Stimulated activated effector memory CD8-positive, alpha-beta T cell treated with anti-CD3 and anti-CD28 coated beads, Interleukin-12 subunit alpha, Interleukin-12 subunit beta, amount 100 ng/mL, for 72 hours (primary cell): ENCODE results near the gene PNPLA2.

Experiments
- ATAC-seq: fragments of 150-1000 bp; cut with Tn5 transposase; 2 replicates; pipeline ENCODE4 v1.10.0; 2021
- DNase-seq, 2 donors: peaks; one replicate each; pipeline ENCODE4 v3.0.0; 2021 to 2022; ENCODE audit warnings: low spot score in 2 of 2
- H3K27ac Mint-ChIP-seq: one replicate; pipeline ENCODE4 v1.8.0; 2022; ENCODE audit warnings: mild to moderate bottlenecking, mixed read lengths
- H3K36me3 Mint-ChIP-seq: one replicate; pipeline ENCODE4 v1.8.0; 2022; ENCODE audit warnings: mild to moderate bottlenecking, mixed read lengths
- H3K4me1 Mint-ChIP-seq: one replicate; pipeline ENCODE4 v1.8.0; 2022; ENCODE audit warnings: mixed read lengths
- H3K4me3 Mint-ChIP-seq: one replicate; pipeline ENCODE4 v1.8.0; 2022; ENCODE audit warnings: mild to moderate bottlenecking, mixed read lengths
- H3K9me3 Mint-ChIP-seq: one replicate; pipeline ENCODE4 v1.8.0; 2022; ENCODE audit warnings: mixed read lengths

PNPLA2 gene

DNA sequence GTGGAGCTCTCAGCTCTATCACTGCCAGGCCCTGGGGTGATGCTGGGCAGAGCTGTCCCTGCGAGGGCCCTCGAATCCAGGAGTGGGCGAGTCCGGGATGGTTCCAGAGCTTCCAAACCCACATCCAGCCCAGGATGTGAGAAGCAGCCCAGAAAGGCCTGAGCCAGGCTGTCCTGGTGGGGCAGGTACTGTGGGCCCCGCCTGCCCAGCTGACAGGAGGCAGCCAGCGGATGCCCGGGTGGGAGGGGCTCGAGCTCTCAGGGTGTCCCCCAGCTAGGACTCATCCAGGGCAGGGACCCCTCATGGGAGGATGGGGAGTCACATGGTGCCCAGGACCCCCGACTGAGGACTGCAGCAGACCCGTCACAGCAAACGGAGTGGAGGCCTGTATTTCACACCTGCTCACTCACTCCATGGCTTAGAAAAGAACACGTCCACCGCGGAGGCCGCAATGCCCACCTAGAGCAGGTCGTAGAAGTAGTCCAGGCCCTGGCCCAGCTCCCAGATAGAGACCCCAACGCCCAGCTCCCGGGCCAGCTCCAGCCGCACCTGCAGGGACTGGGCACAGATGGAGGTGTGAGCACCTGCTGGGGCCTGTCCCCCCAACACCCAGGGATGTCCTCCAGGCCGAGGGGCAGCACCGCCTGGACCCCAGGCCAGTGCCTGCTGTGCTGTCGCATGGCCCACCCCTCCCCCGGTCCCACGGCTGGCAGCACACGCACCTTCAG is 50.8 kb downstream of the PNPLA2 start:
- DNase-seq, result no peak
- no peak overlapping the region for H3K27ac Mint-ChIP-seq
- ATAC-seq, result no peak
- H3K9me3 Mint-ChIP-seq, result no peaks in the 10 kb centered on the region
- no peaks in the 10 kb centered on the region for H3K4me1 Mint-ChIP-seq
- H3K4me3 Mint-ChIP-seq, result no peak overlapping the region
- peaks cover 6% of the 10 kb centered on the region for H3K36me3 Mint-ChIP-seq

DNA sequence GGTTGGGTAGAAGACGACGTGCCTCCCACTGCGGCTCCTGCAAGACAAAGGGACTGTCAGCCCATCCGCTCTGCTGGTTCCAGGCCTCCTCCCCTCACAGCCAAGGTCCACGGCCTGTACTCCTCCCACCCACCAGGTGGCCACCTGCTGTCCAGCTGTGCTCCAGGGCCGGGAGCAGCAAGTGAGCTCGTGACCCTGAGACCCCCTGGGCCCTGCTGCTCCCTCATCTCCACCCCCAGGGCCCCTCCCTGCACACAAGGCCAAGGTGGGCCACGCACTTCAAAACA is 51.4 kb downstream of the PNPLA2 start:
- Mint-ChIP-seq H3K4me3 (no peak overlapping the region), H3K9me3 (no peaks in the 10 kb centered on the region), H3K36me3 (peaks cover 6% of the 10 kb centered on the region), H3K4me1 (no peaks in the 10 kb centered on the region), H3K27ac (no peak overlapping the region)
- DNase-seq, result no peak
- ATAC-seq, result no peak

DNA sequence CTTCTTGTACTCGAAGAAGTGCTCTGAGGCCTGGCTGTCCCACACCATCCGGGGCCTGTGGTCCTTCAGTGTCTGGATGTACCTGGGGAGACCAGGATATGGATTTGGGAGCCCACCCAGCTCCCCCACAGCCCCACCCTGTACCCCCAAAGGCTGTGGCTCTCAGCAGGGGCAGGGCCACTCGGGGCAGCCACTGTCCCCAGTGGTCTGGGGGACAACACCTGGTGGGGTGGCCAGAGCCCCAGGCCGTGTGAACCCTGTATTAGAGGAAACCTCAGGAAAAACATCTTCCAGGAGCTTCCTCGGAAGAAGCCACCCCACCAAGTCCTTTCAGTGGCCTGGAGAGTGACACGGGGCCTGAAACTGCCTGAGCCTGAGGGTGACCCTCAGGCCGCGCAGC is 51.7 kb downstream of the PNPLA2 start:
- no peak overlapping the region for H3K27ac Mint-ChIP-seq
- DNase-seq (no peak), ATAC-seq (no peak)
- no peaks in the 10 kb centered on the region for H3K4me1 Mint-ChIP-seq
- H3K36me3 Mint-ChIP-seq, result peaks cover 6% of the 10 kb centered on the region
- no peak overlapping the region for H3K4me3 Mint-ChIP-seq
- no peaks in the 10 kb centered on the region for H3K9me3 Mint-ChIP-seq

DNA sequence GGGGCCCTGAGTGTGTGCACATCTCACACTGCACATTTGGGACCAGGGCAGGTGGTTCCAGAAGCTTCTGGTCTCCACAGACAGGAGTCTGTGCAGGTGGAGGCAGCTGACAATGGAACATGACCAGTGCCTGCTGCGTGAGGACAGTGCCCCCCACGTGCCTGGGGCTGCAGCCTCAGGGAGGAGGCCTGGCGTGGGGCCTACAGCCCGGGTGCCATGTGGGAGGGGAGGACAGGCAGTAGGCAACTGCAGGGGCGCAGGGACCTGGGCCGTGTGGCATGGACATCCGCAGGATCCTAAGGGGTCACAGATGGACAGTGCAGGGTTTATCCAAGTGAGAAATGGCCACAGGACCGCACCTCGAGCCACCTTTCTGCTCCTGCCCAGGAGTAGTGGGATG is 52.8 kb downstream of the PNPLA2 start:
- no peaks in the 10 kb centered on the region for H3K4me1 Mint-ChIP-seq
- no peak for ATAC-seq
- no peak overlapping the region for H3K27ac Mint-ChIP-seq
- no peak for DNase-seq
- H3K36me3 Mint-ChIP-seq, result peaks cover 6% of the 10 kb centered on the region
- H3K4me3 Mint-ChIP-seq, result no peak overlapping the region
- no peaks in the 10 kb centered on the region for H3K9me3 Mint-ChIP-seq

DNA sequence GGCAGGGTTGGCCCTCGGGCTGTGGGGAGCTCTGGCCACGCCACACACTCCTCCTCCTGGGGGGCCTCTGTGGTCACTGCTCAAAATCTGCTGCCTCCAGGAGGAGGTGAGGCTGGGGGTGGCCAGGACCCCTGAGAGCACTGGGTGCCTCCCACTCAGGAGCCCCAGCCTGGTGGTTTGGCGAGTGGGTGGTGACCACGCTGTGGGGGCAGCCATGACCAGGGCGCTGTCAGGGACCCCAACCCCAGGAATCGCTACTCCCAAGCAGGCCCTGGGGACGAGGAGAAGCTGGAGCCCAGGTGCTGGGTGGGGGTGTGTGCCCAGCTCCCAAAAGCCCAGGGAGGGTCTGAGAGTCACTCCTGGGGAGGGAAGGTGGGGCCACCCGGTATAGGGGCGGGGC is 54.1 kb downstream of the PNPLA2 start:
- H3K4me1 Mint-ChIP-seq, result no peaks in the 10 kb centered on the region
- H3K4me3 Mint-ChIP-seq, result no peak overlapping the region
- H3K9me3 Mint-ChIP-seq, result no peaks in the 10 kb centered on the region
- ATAC-seq (no peak), DNase-seq (no peak)
- H3K36me3 Mint-ChIP-seq, result peaks cover 10% of the 10 kb centered on the region
- H3K27ac Mint-ChIP-seq, result peak overlapping the region; percentile 43

DNA sequence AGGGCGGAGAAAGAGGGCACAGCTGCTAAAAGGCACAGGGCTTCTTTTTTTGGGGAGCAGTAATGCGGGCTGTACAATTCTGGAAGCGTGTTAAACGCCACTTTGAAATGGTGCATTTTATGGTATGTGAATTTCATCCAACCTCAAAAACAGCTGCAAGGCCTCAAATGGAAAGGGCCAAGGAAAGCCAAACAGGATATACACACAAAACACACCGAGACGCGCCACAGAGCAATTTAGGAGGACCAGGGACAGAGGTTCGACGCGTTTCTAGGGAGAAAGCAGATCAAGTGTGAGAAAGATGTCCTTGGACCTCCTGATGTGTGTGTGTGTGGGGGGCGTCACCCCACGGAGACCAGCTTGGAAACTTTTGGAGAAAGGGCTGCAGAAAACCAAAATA is 55.0 kb downstream of the PNPLA2 start:
- no peak for ATAC-seq
- no peak for DNase-seq
- Mint-ChIP-seq H3K36me3 (peaks cover 19% of the 10 kb centered on the region), H3K4me1 (no peaks in the 10 kb centered on the region), H3K27ac (peak overlapping the region; percentile 43), H3K4me3 (no peak overlapping the region), H3K9me3 (no peaks in the 10 kb centered on the region)
